Naive thymus-derived CD4-positive, alpha-beta T cell (primary cell): ENCODE data around the gene ARID3C. TPM values are rescaled to one million over a fixed set of nuclear protein-coding genes. Genes with fewer than 3 reads are reported as not detected.

Experiments
- ATAC-seq: fragments of 150-1000 bp; cut with Tn5 transposase; 2 replicates; pipeline ENCODE4 v1.10.0; 2021; ENCODE audit warnings: mild to moderate bottlenecking, moderate library complexity
- CTCF ChIA-PET: fragments of 350-600 bp; sonication (Branson Sonifier 250); formaldehyde crosslinking; loops from one replicate; lab custom pipeline; 2021; ENCODE audit warnings: antibody characterized with exemption; lab: Charles Lee
- POLR2A ChIA-PET: fragments of 350-600 bp; sonication (Branson Sonifier 250); formaldehyde crosslinking; loops from one replicate; lab custom pipeline; 2021; ENCODE audit warnings: antibody characterized with exemption, inconsistent platforms; lab: Charles Lee
- DNase-seq, 9 donors: peaks; one replicate each; pipeline versions ENCODE4 v3.0.0 to v3.0.0-alpha.2; 2020 to 2022; ENCODE audit warnings: mixed read lengths in 1 of 9
- H3K27ac ChIP-seq: one replicate; pipeline ENCODE4 v1.7.0; 2013; ENCODE audit warnings: mild to moderate bottlenecking, low read depth, low read length, moderate library complexity
- H3K27me3 ChIP-seq, 2 donors: one replicate each; pipeline ENCODE4 v1.7.0; 2013; ENCODE audit warnings: low read length in 2 of 2, mild to moderate bottlenecking in 2 of 2, moderate library complexity in 2 of 2; ENCODE audit not compliant: control insufficient read depth in 2 of 2, insufficient read depth in 2 of 2
- H3K36me3 ChIP-seq, 3 experiments: 1 replicate in 2 of 3; 2 replicates in 1 of 3; pipeline ENCODE4 v1.7.0; 2013; ENCODE audit warnings: low read length in 3 of 3, mild to moderate bottlenecking in 3 of 3, moderate library complexity in 1 of 3; ENCODE audit not compliant: insufficient read depth in 3 of 3, control insufficient read depth in 2 of 3
- H3K4me1 ChIP-seq, 2 donors: one replicate each; pipeline ENCODE4 v1.7.0; 2013; ENCODE audit warnings: low read length in 2 of 2, mild to moderate bottlenecking in 2 of 2, moderate library complexity in 1 of 2; ENCODE audit not compliant: control insufficient read depth in 2 of 2, insufficient read depth in 2 of 2
- H3K4me3 ChIP-seq: 2 replicates; pipeline ENCODE4 v1.7.0; 2013; ENCODE audit warnings: mild to moderate bottlenecking, low read length
- H3K9me3 ChIP-seq, 3 experiments: 1 replicate in 2 of 3; 2 replicates in 1 of 3; pipeline ENCODE4 v1.7.0; 2013; ENCODE audit warnings: low read length in 3 of 3; ENCODE audit not compliant: control insufficient read depth in 2 of 3
- H3K27ac Mint-ChIP-seq, 9 donors: one replicate each; pipeline ENCODE4 v1.8.0; 2020 to 2022; ENCODE audit warnings: mixed read lengths in 9 of 9, mild to moderate bottlenecking in 8 of 9, moderate library complexity in 5 of 9, inconsistent platforms in 2 of 9
- H3K27me3 Mint-ChIP-seq, 5 donors: one replicate each; pipeline ENCODE4 v1.8.0; 2021 to 2022; ENCODE audit warnings: mixed read lengths in 5 of 5, mild to moderate bottlenecking in 1 of 5
- H3K36me3 Mint-ChIP-seq, 5 donors: one replicate each; pipeline ENCODE4 v1.8.0; 2020 to 2022; ENCODE audit warnings: mixed read lengths in 5 of 5, mild to moderate bottlenecking in 3 of 5, inconsistent platforms in 1 of 5
- H3K4me1 Mint-ChIP-seq, 7 donors: one replicate each; pipeline ENCODE4 v1.8.0; 2020 to 2022; ENCODE audit warnings: mixed read lengths in 7 of 7, mild to moderate bottlenecking in 3 of 7, inconsistent platforms in 1 of 7
- H3K4me3 Mint-ChIP-seq, 10 donors: one replicate each; pipeline ENCODE4 v1.8.0; 2020 to 2022; ENCODE audit warnings: mild to moderate bottlenecking in 10 of 10, mixed read lengths in 10 of 10, moderate library complexity in 6 of 10, inconsistent platforms in 2 of 10
- H3K9me3 Mint-ChIP-seq, 11 donors: one replicate each; pipeline ENCODE4 v1.8.0; 2020 to 2022; ENCODE audit warnings: mixed read lengths in 11 of 11, mild to moderate bottlenecking in 4 of 11, inconsistent platforms in 1 of 11, moderate library complexity in 1 of 11
- intact Hi-C, 2 donors: fragments of 100-400 bp; cut with micrococcal nuclease; formaldehyde crosslinking; loops; one replicate each; pipeline ENCODE4 v1.15.1; 2023
- polyA plus RNA-seq, 2 donors: library from polyadenylated mRNA; unstranded; fragments of 300-500 nt; fragmentation: Illumina TruSeq; gene quantifications; one replicate each; pipeline ENCODE4 v1.2.3, GENCODE V29; 2021
- total RNA-seq, 6 experiments: library from RNA in 5 of 6; stranded (reverse) in 5 of 6; gene quantifications; 1 replicate in 5 of 6; 2 replicates in 1 of 6; pipeline ENCODE4 v1.2.3 and lab custom pipeline; 2021 to 2026

The ARID3C gene
- total and polyA plus RNA-seq, 7 experiments from 2014 or later = 0.27 to 0.36 TPM; not detected in 5

DNA sequence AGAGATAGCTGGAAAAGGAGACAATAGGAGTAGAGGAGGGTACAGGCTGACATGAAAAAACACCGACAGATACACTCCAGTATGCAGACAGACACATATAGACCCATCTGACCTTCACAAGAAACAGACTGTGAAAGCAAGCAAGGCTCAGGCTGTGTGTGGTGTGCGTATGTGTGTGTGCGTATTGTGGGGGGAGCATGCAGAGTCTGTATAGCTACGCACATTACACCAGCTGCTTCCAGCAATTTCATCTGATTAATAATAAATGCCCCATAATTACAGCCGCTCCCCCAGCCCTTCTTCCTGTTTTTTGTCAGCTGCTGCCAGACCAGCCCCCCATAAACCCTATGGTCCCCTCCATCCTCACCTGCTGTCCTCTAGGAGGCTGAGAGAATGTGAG, 46.1 kb downstream of the ARID3C start:
- H3K27me3 ChIP-seq = peaks cover 0 to 16% of the 10 kb centered on the region in 2 donors

GRCh38 chr9:34581318-34581717, 47.5 kb downstream of the ARID3C start:
- intact Hi-C loops = no loop called here
- Mint-ChIP-seq H3K4me3 (no peak overlapping the region), H3K27ac (no peak overlapping the region), H3K36me3 (no peaks in the 10 kb centered on the region), H3K4me1 (peaks cover 0 to 18% (median 12%) of the 10 kb centered on the region in 7 donors), H3K9me3 (peaks cover 0 to 2% (median 0%) of the 10 kb centered on the region in 11 donors), H3K27me3 (peaks cover 67 to 90% (median 77%) of the 10 kb centered on the region in 5 donors)
- no peak for DNase-seq
- H3K27ac ChIP-seq = no peak overlapping the region
- no peak for ATAC-seq
- peaks cover 0 to 16% of the 10 kb centered on the region in 2 donors for H3K27me3 ChIP-seq
- CTCF ChIA-PET = interaction anchor here (0.8 kb wide), 1 partner anchor 11 kb away, joined by 3 read pairs; no protein-coding TSS in a partner anchor
- H3K9me3 ChIP-seq = no peaks in the 10 kb centered on the region
- POLR2A ChIA-PET = no interaction called here
- no peaks in the 10 kb centered on the region for H3K36me3 ChIP-seq
- no peak overlapping the region for H3K4me3 ChIP-seq
- H3K4me1 ChIP-seq = peaks cover 0 to 5% of the 10 kb centered on the region in 2 donors

More for the DNA sequence above, 46.1 kb downstream of the ARID3C start:
- H3K36me3 ChIP-seq = no peaks in the 10 kb centered on the region
- ChIA-PET POLR2A (interaction anchor here (0.7 to 0.9 kb wide), 2 partner anchors 715 to 764 kb away, joined by 3 read pairs; no protein-coding TSS in a partner anchor), CTCF (no interaction called here)
- no peaks in the 10 kb centered on the region for H3K36me3 Mint-ChIP-seq
- no peak for DNase-seq
- no peaks in the 10 kb centered on the region for H3K9me3 ChIP-seq
- H3K4me3 ChIP-seq = no peak overlapping the region
- intact Hi-C loops = no loop called here
- H3K4me3 Mint-ChIP-seq = no peak overlapping the region
- H3K4me1 ChIP-seq = peaks cover 0 to 5% of the 10 kb centered on the region in 2 donors
- no peak for ATAC-seq
- peaks cover 0 to 10% (median 7%) of the 10 kb centered on the region in 7 donors for H3K4me1 Mint-ChIP-seq
- H3K27ac Mint-ChIP-seq = no peak overlapping the region
- peaks cover 0 to 2% (median 0%) of the 10 kb centered on the region in 11 donors for H3K9me3 Mint-ChIP-seq
- H3K27me3 Mint-ChIP-seq = peaks cover 70 to 89% (median 79%) of the 10 kb centered on the region in 5 donors
- no peak overlapping the region for H3K27ac ChIP-seq

GRCh38 chr9:34580358-34580757, 48.5 kb downstream of the ARID3C start:
- Mint-ChIP-seq H3K4me1 (peaks cover 0 to 18% (median 11%) of the 10 kb centered on the region in 7 donors), H3K9me3 (peaks cover 0 to 2% (median 0%) of the 10 kb centered on the region in 11 donors), H3K27ac (no peak overlapping the region), H3K27me3 (peaks cover 64 to 87% (median 74%) of the 10 kb centered on the region in 5 donors), H3K4me3 (no peak overlapping the region), H3K36me3 (no peaks in the 10 kb centered on the region)
- ATAC-seq (no peak), DNase-seq (no peak)
- intact Hi-C loops = no loop called here
- Histone ChIP-seq H3K27me3 (peaks cover 0 to 13% of the 10 kb centered on the region in 2 donors), H3K36me3 (no peaks in the 10 kb centered on the region), H3K4me1 (peaks cover 0 to 5% of the 10 kb centered on the region in 2 donors), H3K27ac (no peak overlapping the region), H3K4me3 (no peak overlapping the region), H3K9me3 (no peaks in the 10 kb centered on the region)
- POLR2A ChIA-PET = no interaction called here
- CTCF ChIA-PET = interaction anchor here (1.8 kb wide), 1 partner anchor 12 kb away, joined by 4 read pairs; no protein-coding TSS in a partner anchor

GRCh38 chr9:34579808-34580163, 49.1 kb downstream of the ARID3C start:
- H3K9me3 ChIP-seq = no peaks in the 10 kb centered on the region
- Mint-ChIP-seq H3K36me3 (no peaks in the 10 kb centered on the region), H3K9me3 (peaks cover 0 to 2% (median 0%) of the 10 kb centered on the region in 11 donors), H3K4me3 (peak overlapping the region in 1 of 10 donors; percentile 37), H3K27me3 (peaks cover 59 to 82% (median 75%) of the 10 kb centered on the region in 5 donors), H3K4me1 (peaks cover 0 to 18% (median 11%) of the 10 kb centered on the region in 7 donors), H3K27ac (no peak overlapping the region)
- DNase-seq = no peak
- H3K36me3 ChIP-seq = no peaks in the 10 kb centered on the region
- intact Hi-C loops = no loop called here
- ChIA-PET POLR2A (no interaction called here), CTCF (interaction anchor here (1.8 kb wide), 1 partner anchor 12 kb away, joined by 4 read pairs; no protein-coding TSS in a partner anchor)
- no peak for ATAC-seq
- H3K27me3 ChIP-seq = peaks cover 0 to 13% of the 10 kb centered on the region in 2 donors
- H3K27ac ChIP-seq = no peak overlapping the region
- no peak overlapping the region for H3K4me3 ChIP-seq
- peaks cover 0 to 5% of the 10 kb centered on the region in 2 donors for H3K4me1 ChIP-seq

GRCh38 chr9:34579104-34579807, 49.6 kb downstream of the ARID3C start:
- H3K9me3 Mint-ChIP-seq = peaks cover 0 to 2% (median 0%) of the 10 kb centered on the region in 11 donors
- H3K27ac Mint-ChIP-seq = no peak overlapping the region
- ATAC-seq (no peak), DNase-seq (no peak)
- peak overlapping the region in 4 of 10 donors; percentile 30 to 80 (median 41) for H3K4me3 Mint-ChIP-seq
- intact Hi-C loops = no loop called here
- Histone ChIP-seq H3K9me3 (no peaks in the 10 kb centered on the region), H3K4me3 (no peak overlapping the region), H3K36me3 (no peaks in the 10 kb centered on the region), H3K27me3 (peaks cover 0 to 13% of the 10 kb centered on the region in 2 donors), H3K4me1 (peaks cover 0 to 5% of the 10 kb centered on the region in 2 donors), H3K27ac (no peak overlapping the region)
- CTCF ChIA-PET = interaction anchor here (1.8 kb wide), 1 partner anchor 13 kb away, joined by 4 read pairs; no protein-coding TSS in a partner anchor
- peaks cover 0 to 18% (median 11%) of the 10 kb centered on the region in 7 donors for H3K4me1 Mint-ChIP-seq
- POLR2A ChIA-PET = no interaction called here
- H3K36me3 Mint-ChIP-seq = no peaks in the 10 kb centered on the region
- H3K27me3 Mint-ChIP-seq = peaks cover 61 to 77% (median 75%) of the 10 kb centered on the region in 5 donors

DNA sequence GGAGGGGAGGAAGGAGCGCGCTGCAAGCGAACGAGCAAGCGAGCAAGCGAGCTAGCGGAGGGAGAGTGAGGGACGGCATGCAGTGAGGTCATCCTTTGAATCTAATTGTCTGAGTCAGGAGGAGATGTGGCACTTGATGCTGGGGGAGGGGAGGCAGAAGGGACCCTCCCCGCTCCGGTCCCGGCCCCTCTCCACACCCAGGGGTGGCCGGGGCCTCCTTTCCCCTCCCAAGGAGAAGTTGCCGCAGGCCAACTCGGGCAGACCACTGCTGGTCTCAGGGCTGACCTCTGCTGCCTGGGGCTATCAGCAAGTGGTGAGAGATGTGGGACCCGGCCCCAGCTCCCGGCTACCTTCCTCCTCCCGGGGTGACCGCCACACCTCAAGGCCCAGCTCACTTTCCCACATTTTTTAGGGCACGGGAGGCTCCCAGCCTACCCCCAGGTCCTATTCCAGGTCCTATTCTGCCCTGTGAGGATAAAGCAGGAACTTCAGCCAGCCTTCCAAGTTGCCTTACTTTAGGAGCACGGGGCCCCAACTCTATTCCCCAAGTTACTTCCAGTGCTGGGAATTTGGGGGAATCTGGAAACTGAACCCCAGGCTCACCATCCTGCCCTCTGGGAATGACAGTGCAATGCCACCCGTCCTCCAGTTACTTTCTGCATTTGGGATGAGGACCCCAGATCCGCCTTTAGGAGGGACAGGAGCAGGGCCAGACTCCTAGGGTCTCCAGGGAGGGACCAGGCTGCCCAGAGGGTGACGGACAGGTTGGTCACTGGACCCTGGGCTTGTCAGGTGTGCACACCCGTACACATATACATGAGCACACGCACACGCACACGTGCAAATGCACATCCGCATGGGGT, 50.4 kb downstream of the ARID3C start:
- H3K9me3 Mint-ChIP-seq = peaks cover 0 to 2% (median 0%) of the 10 kb centered on the region in 11 donors
- Histone ChIP-seq H3K27me3 (peaks cover 0 to 15% of the 10 kb centered on the region in 2 donors), H3K4me3 (no peak overlapping the region), H3K9me3 (no peaks in the 10 kb centered on the region), H3K27ac (no peak overlapping the region), H3K36me3 (no peaks in the 10 kb centered on the region), H3K4me1 (peaks cover 0 to 5% of the 10 kb centered on the region in 2 donors)
- peaks cover 0 to 18% (median 12%) of the 10 kb centered on the region in 7 donors for H3K4me1 Mint-ChIP-seq
- H3K36me3 Mint-ChIP-seq = no peaks in the 10 kb centered on the region
- ChIA-PET POLR2A (no interaction called here), CTCF (interaction anchor here (1.8 kb wide), 1 partner anchor 14 kb away, joined by 4 read pairs; no protein-coding TSS in a partner anchor)
- intact Hi-C loops = no loop called here
- peaks cover 59 to 74% (median 70%) of the 10 kb centered on the region in 5 donors for H3K27me3 Mint-ChIP-seq
- H3K4me3 Mint-ChIP-seq = peak overlapping the region in 5 of 10 donors; percentile 36 to 80 (median 46)
- no peak for DNase-seq
- no peak overlapping the region for H3K27ac Mint-ChIP-seq
- ATAC-seq = peak; percentile 19
